K562 (cell line): Measurements from ENCODE around the gene CHPF. TPM values are rescaled to one million over a fixed set of nuclear protein-coding genes. Genes with fewer than 3 reads are reported as not detected.
A peak's percentile ranks its signal among the peaks of the same experiment; 100 is the strongest.

Source experiments
- ARID3A ChIP-seq: IDR thresholded peaks from 2 replicates; pipeline ENCODE4 v1.6.1; 2012; ENCODE audit warnings: low read depth, low read length, improper control_type of control experiment, borderline replicate concordance
- ATF6 ChIP-seq: sonication (generic); formaldehyde crosslinking; IDR thresholded peaks from 2 replicates; pipeline ENCODE4 v1.4.0; 2020; ENCODE audit warnings: mild to moderate bottlenecking, missing genetic modification reagents
- CTCF ChIP-seq, 3 experiments: IDR thresholded peaks in 2 of 3; conservative IDR thresholded peaks in 1 of 3; 2 replicates each; pipeline ENCODE4 v1.5.1; 2011 to 2012; ENCODE audit warnings: low read length in 3 of 3, mild to moderate bottlenecking in 3 of 3, control low read depth in 2 of 3, improper control_type of control experiment in 1 of 3, inconsistent platforms in 1 of 3, low read depth in 1 of 3, mixed read lengths in 1 of 3, moderate library complexity in 1 of 3; ENCODE audit not compliant: insufficient read depth in 2 of 3
- HNRNPLL ChIP-seq: fragments of 200-400 bp; formaldehyde crosslinking; IDR thresholded peaks from 2 replicates; pipeline ENCODE4 v1.6.1; 2017; ENCODE audit warnings: low read length, low read depth, mild to moderate bottlenecking; ENCODE audit not compliant: poor library complexity, severe bottlenecking
- HOMEZ ChIP-seq: fragments of 250-450 bp; sonication (Bioruptor Pico); IDR thresholded peaks from 2 replicates; pipeline ENCODE4 v1.4.0; 2020; ENCODE audit warnings: mild to moderate bottlenecking, moderate library complexity
- KDM1A ChIP-seq, 2 experiments: fragments of 450-650 bp; IDR thresholded peaks; 2 replicates each; pipeline ENCODE4 v1.6.1; 2016; ENCODE audit warnings: mild to moderate bottlenecking in 2 of 2
- KLF6 ChIP-seq: fragments of 250-450 bp; sonication (Bioruptor Pico); IDR thresholded peaks from 2 replicates; pipeline ENCODE4 v1.4.0; 2020; ENCODE audit warnings: mild to moderate bottlenecking, moderate library complexity, borderline replicate concordance
- PATZ1 ChIP-seq: fragments of 250-450 bp; sonication (Bioruptor Pico); IDR thresholded peaks from 2 replicates; pipeline ENCODE4 v1.5.0; 2020; ENCODE audit warnings: mild to moderate bottlenecking, borderline replicate concordance
- ZNF133 ChIP-seq: fragments of 250-450 bp; sonication (Bioruptor Pico); IDR thresholded peaks from 2 replicates; pipeline ENCODE4 v1.4.0; 2020; ENCODE audit warnings: mild to moderate bottlenecking
- ZNF184 ChIP-seq: sonication (generic); formaldehyde crosslinking; IDR thresholded peaks from 2 replicates; pipeline ENCODE4 v1.5.0; 2020; ENCODE audit warnings: missing genetic modification reagents
- ZNF592 ChIP-seq: fragments of 450-650 bp; IDR thresholded peaks from 2 replicates; pipeline ENCODE4 v1.6.1; 2017; ENCODE audit warnings: antibody characterized with exemption, mild to moderate bottlenecking
- polyA plus RNA-seq, 8 experiments: library from polyadenylated mRNA; depleted of rRNA in 4 of 8; stranded (reverse) in 5 of 8; unstranded in 3 of 8; fragments of >200 nt; fragmentation: Nextera tagmentation in 2 of 8; fragmentation: Illumina TruSeq in 1 of 8; extraction: Ambion mirVana in 2 of 8; extraction: Trizol in 1 of 8; gene quantifications; 2 replicates each; pipeline versions ENCODE4 v1.2.1 to v1.2.3, GENCODE V29; 2011 to 2014; ENCODE audit warnings: inconsistent platforms in 1 of 8, missing spikeins in 1 of 8
- total RNA-seq, 7 experiments: library from RNA; depleted of rRNA in 6 of 7; stranded (reverse); fragments of >200 nt in 6 of 7; fragmentation: Illumina TruSeq in 2 of 7; extraction: Trizol in 2 of 7; gene quantifications; 2 replicates each; pipeline versions ENCODE4 v1.2.1 to v1.2.3, GENCODE V29; 2011 to 2021; ENCODE audit warnings: low replicate concordance in 1 of 7

Gene CHPF
- total and polyA plus RNA-seq, 9 of the 15 experiments (the other 6 are each of a cell fraction or from before 2014, with no cell fraction given) = 0.15 to 57.2 (median 7.9) TPM

- TF ChIP-seq ZNF592 = peak; percentile 88
- TF ChIP-seq ATF6 (CRISPR knock-in tag) = 0 out of 2 replicates have a peak, but pooled peaks have one; percentile 50
- TF ChIP-seq ZNF133 (CRISPR knock-in tag) = no peak
- no peak for TF ChIP-seq ARID3A
- TF ChIP-seq KLF6 (CRISPR knock-in tag) = 0 out of 2 replicates have a peak, but pooled peaks have one; percentile 13
- no peak for TF ChIP-seq ZNF184 (CRISPR knock-in tag)
- TF ChIP-seq PATZ1 (CRISPR knock-in tag) = no peak
- TF ChIP-seq HOMEZ (CRISPR knock-in tag) = no peak
- TF ChIP-seq CTCF (IDR thresholded peaks at IDR 0.05 in 2 of 3, conservative IDR thresholded peaks at IDR 0.05 in 1 of 3; ENCODE audit: insufficient read depth in 2 of 3, low read depth in 1 of 3, low read length in 3 of 3) = peak; percentile 68 to 97 (median 90)
- TF ChIP-seq KDM1A (IDR thresholded peaks at IDR 0.05) = no peak
- TF ChIP-seq HNRNPLL = no peak
These were observed 1.9 kb downstream of the CHPF start (continued) for GRCh38 chr2:219541611-219542180.
